GM19351 (cell line): ENCODE measurements around the gene E4F1.

Experiments used
- ATAC-seq: cut with Tn5 transposase; IDR thresholded peaks from one replicate; pipeline ENCODE4 v1.9.1; 2021; ENCODE audit warnings: mild to moderate bottlenecking, moderate library complexity; ENCODE audit not compliant: unreplicated experiment

E4F1 gene

GRCh38 chr16:2205104-2205966 is 18.1 kb upstream of the E4F1 start, which contains the start of gene MLST8:
Gene MLST8 (plus strand): TSS chr16:2205454. CDS start chr16:2206086, 632 bp downstream.
- ATAC-seq, result peak; percentile 70

GRCh38 chr16:2205967-2206313 is 17.5 kb upstream of the E4F1 start:
- peak; percentile 29 for ATAC-seq

GRCh38 chr16:2206420-2206779 is 17.0 kb upstream of the E4F1 start:
- no peak for ATAC-seq

GRCh38 chr16:2206780-2207433 is 16.5 kb upstream of the E4F1 start:
- no peak for ATAC-seq

GRCh38 chr16:2207872-2208271 is 15.5 kb upstream of the E4F1 start:
- no peak for ATAC-seq

- no peak for ATAC-seq
Observed at GRCh38 chr16:2208308-2208707, 15.1 kb upstream of the E4F1 start.

GRCh38 chr16:2208772-2209171 is 14.6 kb upstream of the E4F1 start:
- no peak for ATAC-seq

GRCh38 chr16:2209258-2210008 is 14.0 kb upstream of the E4F1 start:
- ATAC-seq, result no peak

- ATAC-seq, result no peak
Observed at GRCh38 chr16:2210009-2210332, 13.4 kb upstream of the E4F1 start.

GRCh38 chr16:2210386-2211365 is 12.7 kb upstream of the E4F1 start, which contains the start of gene BRICD5:
Gene BRICD5 (minus strand): TSS chr16:2210863. CDS start chr16:2210833, 30 bp downstream.
- ATAC-seq, result no peak

GRCh38 chr16:2211923-2212347 is 11.5 kb upstream of the E4F1 start:
- no peak for ATAC-seq

- ATAC-seq, result no peak
Observed at GRCh38 chr16:2212362-2213324, 10.7 kb upstream of the E4F1 start.

GRCh38 chr16:2213817-2214718 is 9.3 kb upstream of the E4F1 start:
- ATAC-seq, result no peak

GRCh38 chr16:2214719-2214968 is 8.7 kb upstream of the E4F1 start, which contains the start of gene PGP:
Gene PGP (minus strand): TSS chr16:2214840. CDS start chr16:2214777, 63 bp downstream.
- peak; percentile 85 for ATAC-seq

- no peak for ATAC-seq
Observed at GRCh38 chr16:2216330-2216729, 7.1 kb upstream of the E4F1 start.

- peak; percentile 25 for ATAC-seq
Observed at GRCh38 chr16:2223942-2224486, 623 bp downstream of the E4F1 start.

GRCh38 chr16:2226245-2226793 is 2.9 kb downstream of the E4F1 start:
- ATAC-seq, result no peak

- no peak for ATAC-seq
Observed at GRCh38 chr16:2226918-2227317, 3.5 kb downstream of the E4F1 start.
